Activated CD8-positive, alpha-beta memory T cell treated with anti-CD3 and anti-CD28 coated beads, Interleukin-2, amount 50 U/mL, for 24 hours (primary cell): Measurements from ENCODE around the gene RPL13.

ENCODE experiments used
- DNase-seq: peaks from one replicate; pipeline ENCODE4 v3.0.0-alpha.2; 2020; ENCODE audit errors: extremely low read depth

RPL13 gene

DNA sequence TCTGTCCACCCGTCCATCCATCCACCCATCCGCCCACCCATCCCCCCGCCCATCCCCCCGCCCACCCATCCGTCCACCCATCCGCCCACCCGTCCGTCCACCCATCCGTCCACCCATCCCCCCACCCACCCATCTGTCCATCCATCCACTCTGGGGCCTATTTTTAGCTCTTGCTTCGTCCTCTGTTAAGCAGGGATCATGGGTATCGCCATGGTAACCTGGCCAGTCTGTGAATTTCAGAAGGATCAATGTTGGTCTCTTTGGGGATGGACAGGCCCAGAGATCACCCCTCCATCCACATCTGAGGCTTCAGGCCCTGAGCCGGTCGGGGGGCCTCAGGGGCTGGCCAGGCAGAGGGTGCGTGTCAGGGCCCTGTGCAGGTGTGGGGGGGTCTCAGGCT lies 37.7 kb downstream of the RPL13 start:
- DNase-seq = no peak

DNA sequence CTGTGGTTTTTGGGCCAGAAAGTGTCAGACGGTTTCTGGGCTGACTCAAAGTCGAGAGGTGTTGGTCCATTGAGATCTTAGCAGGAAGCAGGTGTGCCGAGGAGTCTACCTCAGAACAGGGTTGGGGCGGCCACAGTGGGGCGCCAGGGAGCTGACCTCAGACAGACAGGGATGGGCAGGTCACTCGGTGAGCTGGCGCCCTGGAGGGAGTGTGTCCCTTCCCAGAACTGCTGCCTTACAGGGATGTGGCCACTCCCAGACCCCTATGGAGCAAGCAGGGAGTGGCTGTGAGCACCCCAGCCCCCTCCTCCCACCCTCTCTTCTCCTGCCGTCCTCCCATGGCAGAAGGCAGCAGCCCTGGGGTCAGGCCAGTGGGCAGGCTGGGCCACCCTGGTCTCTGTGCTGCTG lies 39.0 kb downstream of the RPL13 start:
- no peak for DNase-seq

- no peak for DNase-seq
Measured at GRCh38 chr16:89599902-89600301, 39.4 kb downstream of the RPL13 start.

- no peak for DNase-seq
Measured at GRCh38 chr16:89600427-89600826, 39.9 kb downstream of the RPL13 start.

DNA sequence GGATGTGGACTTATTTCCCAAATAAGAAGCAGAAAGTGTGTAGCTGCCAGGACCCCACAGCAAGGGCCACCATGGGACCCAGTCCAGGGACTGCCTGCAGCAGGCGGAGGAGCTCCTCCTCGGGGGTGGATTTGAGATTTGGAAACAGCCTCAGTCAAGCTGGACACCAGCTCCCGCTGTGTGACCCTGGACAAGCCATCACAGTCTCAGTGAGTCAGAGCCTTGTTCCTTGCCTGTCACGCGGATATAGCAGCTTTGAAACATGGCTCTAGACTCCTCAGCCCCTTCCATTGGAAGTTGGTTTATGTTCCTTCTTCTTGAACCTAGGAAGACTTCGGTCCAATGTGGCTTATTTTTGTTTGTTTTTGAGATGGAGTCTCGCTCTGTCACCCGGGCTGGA lies 40.5 kb downstream of the RPL13 start:
- no peak for DNase-seq

- DNase-seq = no peak
Measured at GRCh38 chr16:89601906-89602272, 41.4 kb downstream of the RPL13 start.

- DNase-seq = peak; percentile 32
Measured at GRCh38 chr16:89602273-89602951, 41.9 kb downstream of the RPL13 start.

DNA sequence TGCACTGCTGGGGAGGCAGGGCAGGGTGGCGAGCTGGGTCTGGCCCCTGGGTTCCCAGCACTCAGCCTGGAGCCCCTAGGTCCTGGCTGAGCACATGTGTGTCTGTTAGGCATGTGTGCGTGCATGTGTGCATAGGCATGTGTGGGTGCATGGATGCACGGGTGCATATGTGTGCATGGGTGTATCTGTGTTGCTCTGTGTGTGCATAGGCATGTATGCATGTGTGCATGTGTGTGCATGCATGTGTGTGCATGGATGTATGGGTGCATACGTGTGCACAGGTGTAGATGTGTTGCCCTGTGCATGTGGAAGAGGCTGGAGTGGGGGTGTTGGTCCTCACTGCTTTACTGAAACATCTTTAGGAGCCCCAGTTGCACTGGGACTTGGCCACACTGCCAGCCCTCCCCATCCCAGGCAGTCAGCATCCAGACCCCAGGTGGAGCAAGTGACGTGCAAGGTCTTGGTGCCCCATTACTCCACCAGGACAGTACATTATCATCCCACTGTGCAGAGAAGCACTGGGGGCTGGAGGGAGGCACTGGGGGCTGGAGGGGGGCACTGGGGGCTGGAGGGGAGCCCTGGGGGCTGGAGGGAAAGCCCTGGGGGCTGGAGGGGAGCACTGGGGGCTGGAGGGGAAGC lies 42.6 kb downstream of the RPL13 start:
- DNase-seq = no peak

- no peak for DNase-seq
Measured at GRCh38 chr16:89604764-89605163, 44.3 kb downstream of the RPL13 start.

- no peak for DNase-seq
Measured at GRCh38 chr16:89605186-89605970, 44.9 kb downstream of the RPL13 start.

DNA sequence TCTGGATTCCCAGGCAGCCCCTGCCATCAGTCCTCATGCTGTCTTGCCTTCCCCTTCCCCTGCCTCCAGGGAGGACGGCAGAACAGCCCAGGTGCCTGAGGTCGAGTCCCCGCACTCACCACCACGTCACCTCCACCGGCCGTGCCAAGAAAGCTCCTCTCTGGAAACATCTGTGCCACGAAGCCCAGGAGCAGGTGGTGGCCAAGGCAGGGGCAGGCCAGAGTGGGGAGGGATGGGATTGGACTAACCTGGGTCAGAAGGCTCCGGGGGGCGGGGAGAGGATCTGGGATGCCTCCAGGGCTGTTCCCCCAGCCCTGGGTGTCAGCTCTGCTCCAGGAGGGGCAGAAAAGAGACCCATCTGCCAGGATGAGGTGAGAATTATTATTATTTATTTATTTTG lies 45.5 kb downstream of the RPL13 start:
- DNase-seq = no peak

GRCh38 chr16:89607453-89607852 lies 47.0 kb downstream of the RPL13 start:
- no peak for DNase-seq

- no peak for DNase-seq
Measured at GRCh38 chr16:89607937-89608740, 47.7 kb downstream of the RPL13 start.

GRCh38 chr16:89610108-89610453 lies 49.6 kb downstream of the RPL13 start:
- DNase-seq = no peak

DNA sequence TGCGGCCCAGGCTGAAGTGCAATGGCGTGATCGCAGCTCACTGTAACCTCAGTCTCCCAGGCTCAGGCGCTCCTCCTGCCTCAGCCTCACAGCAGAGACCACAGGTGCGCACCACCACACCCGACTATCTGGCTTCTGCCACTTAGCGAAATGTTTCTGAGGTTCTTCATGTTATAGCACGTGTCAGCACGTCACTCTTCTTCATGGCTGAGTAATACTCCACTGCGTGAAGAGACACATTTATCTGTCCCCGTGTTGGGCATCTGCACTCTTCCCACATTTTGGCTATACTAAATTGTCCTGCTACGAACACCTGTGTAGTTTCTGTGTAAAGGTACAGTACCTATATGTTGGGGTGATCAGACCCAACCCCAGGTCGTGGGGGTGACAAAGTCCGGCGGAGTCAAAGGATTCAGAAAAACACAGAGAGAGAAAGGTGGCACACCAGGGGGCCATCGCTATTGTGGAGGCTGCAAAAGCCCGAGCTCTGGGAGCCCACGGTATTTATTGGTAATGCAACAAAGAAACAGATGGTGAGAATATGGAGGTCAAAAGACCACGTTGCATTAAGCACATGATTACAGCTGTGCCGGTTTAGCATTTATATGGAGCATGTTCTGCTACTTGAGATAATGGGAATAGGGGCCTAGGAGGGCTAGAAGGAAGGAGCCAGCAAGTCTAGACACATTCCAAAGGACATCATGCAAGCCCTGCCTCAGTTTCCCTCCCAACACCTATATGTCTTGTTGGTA lies 52.1 kb downstream of the RPL13 start:
- DNase-seq = no peak

- no peak for DNase-seq
Measured at GRCh38 chr16:89613231-89613953, 52.9 kb downstream of the RPL13 start, which contains the start of gene DPEP1. Gene DPEP1 (plus strand): TSS chr16:89613642. CDS start chr16:89630411, 16,769 bp downstream.

GRCh38 chr16:89613954-89614459 lies 53.5 kb downstream of the RPL13 start:
- no peak for DNase-seq
